HG03354 (cell line): ENCODE results near the gene ADGRG2.
A peak's percentile ranks its signal among the peaks of the same experiment; 100 is the strongest.
"Not testable (repeated sequence)": the region's sequence is repeated elsewhere in the genome, so short reads cannot be mapped to it uniquely, and the experiment has no call there.

ENCODE experiments used
- ATAC-seq: cut with Tn5 transposase; IDR thresholded peaks from one replicate; pipeline ENCODE4 v1.9.1; 2021; ENCODE audit warnings: mild to moderate bottlenecking; ENCODE audit not compliant: unreplicated experiment, poor library complexity, severe bottlenecking

ADGRG2 gene

DNA sequence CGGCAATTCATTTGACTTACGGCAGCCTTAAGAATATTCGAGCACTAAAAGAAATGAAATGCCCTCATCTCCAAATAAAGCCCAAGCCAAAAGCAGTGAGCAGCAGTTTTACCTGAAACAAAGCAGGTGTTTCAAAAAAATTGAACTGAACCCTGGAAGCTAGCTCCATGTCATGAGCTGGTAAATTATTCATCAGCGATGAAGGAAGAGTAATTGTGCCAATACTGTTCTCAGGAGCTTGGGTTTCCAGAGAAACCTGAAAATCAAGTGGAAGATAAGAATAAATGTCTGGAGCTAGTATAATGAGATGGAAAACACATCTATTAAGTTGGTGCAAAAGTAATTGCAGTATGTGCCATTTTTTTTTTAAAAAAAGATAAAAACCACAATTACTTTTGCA, 114.4 kb downstream of the ADGRG2 start:
- no peak for ATAC-seq

DNA sequence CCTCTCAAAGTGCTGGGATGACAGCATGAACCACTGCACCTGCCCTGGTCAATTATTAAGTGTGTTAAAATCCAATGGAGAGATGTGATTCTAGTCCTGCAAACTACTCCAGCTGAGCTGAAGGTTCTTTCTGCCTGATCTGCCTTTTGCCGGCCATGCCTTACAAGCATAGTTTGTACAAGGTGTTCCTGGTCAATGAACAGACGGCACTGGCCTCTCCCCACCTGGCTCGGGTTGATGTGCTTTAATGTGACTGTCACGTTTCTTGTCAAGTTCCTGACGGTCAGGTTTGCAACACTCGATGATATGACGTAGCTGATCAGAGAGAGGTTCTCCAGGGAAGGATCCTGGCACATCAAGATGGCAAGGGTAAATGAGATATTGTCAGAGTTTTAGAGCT, 115.3 kb downstream of the ADGRG2 start:
- ATAC-seq: no peak

DNA sequence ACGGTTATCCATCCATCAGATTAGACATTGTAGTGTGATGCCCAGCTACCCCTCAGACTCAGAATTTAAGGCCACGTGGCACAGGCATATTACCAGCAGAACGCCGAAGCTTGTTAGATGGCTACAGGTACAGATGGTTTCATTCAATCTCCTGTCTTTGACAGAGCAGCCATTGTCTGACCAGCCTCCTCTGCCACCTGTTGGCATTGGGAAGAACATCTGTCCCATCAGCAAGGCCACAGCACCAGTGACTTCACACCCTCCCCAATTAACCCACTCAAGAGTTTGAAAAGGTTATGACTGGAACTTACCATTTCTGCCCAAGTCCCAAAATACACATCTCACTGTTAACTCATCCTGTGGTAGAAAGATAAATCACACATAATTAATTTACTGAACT, 116.4 kb downstream of the ADGRG2 start:
- ATAC-seq: no peak

DNA sequence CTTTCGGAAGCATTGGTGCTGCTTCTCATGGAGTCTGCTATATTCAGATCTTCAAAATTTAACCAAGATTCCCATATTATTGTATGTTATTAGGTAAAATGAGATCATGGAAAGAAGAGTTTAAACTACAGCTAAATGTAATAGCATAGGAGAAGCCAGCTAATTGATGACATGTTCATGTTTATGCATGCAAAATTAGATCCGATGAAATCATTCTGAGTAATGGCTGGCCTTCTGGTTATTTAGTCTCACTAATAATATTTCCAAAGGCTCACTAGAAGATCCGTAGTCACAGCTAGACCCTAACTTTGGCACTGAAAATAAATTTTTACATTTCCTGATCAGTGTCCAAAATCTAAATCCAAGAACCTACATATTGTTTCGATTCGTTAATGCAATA, 118.5 kb downstream of the ADGRG2 start:
- ATAC-seq: no peak

DNA sequence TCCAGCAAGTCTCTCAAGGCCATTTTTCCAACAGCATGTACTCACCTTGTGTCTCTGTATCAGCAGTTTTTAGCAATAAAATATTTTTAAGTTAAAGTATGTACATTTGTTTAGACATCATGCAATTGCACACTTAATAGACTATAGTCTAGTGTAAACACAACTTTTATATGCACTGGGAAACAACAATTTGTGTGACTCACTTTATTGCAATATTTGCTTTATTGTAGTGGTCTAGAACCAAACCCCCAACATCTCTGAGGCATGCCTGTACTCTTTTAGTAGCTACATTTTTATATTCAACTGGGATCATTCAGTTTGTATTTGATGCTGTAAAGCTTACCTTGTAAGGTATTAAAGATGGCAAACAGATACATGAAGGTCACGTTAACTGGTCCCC, 123.6 kb downstream of the ADGRG2 start:
- no peak for ATAC-seq

DNA sequence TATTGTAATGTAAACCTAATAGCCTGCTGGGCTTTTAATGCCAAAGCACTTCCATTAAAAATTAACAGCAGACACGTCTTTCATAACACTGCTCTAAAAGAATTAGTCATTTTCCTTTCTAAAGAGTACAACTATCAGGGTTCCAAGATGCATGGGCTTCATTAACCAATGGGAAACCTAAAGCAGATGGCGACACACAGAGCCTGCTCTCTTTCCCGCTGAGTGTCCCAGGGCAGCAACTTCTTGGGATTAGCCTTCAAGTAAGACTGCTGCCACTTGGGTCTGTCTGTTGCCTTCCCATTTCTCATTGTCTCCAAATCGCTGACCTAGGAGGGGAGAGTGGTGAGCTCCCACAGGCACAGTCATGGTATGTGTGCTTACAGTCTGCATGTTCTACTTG, 124.4 kb downstream of the ADGRG2 start:
- ATAC-seq: no peak

DNA sequence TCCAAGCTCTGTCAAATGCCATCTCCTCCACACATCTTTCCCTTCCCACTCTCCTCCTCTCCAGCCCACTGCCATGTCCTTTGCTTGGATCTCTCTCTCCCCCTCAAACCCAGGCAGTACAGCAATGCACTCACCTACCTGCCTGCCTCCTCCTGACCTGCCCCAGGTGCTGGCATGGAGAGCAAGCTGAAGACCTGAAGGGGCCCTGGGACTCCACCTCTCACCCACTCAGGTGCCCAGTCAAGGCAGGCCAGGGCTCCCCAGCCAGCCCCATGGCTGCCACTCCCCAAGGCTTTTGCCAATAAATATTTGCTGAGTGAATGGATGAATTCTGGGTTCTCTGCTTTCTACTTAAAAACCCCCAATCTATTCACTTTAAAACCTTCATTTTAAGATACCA, 125.7 kb downstream of the ADGRG2 start:
- no peak for ATAC-seq

DNA sequence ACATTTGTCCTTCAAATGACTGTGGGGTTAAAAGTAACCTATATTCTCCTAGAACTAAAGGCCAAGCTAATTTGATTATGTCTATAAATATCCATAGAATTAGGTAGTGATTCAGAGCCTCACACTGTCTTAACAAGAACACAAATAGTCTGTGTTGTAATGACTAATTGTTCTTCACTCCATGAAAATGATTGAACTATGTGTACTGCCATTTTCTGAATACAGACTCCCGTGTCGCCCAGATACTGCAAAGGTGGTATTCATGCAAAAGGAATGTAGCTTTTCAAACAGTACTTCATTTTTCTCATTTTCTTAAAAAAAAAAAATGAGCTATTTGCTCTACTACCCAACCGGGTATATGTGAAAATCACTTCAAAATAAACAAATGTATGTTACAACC, 127.0 kb downstream of the ADGRG2 start:
- ATAC-seq: no peak

DNA sequence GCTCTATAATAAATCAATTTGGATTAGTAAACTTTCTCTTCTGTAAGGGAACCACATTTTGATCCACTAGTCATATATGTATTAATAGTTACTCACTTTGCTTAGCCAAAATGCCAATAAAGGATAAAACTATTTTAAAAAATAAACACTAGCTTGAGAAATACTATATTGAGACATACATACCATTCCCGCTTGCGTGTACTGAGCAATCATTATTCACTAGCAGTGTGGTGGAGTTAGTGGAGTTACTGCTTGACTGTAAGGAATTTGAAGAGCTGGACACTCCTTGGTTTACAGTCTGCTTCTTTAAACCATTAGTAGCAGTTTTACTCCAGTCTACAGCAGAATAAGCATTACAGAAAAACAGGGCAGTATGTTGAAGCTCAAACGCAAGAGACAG, 127.6 kb downstream of the ADGRG2 start:
- ATAC-seq: no peak

DNA sequence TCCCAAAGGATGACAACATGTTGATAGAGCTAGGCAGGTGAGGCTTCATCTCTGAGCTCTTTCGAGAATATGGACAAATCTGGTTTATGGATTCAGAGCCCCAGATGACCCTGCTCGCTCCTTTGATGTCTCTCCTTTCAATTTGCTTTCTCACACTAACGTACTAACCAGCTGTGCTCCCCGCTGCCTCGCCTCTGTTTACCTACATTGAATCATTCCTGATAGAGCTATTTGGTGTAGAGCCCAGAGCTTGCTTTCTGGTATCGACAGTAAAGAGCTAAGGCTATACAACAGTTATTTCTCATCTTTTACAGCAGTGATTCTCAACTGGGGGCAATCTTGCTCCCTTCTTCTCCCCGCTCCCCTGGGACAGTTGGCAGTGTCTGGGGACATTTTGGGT, 129.4 kb downstream of the ADGRG2 start:
- no peak for ATAC-seq

DNA sequence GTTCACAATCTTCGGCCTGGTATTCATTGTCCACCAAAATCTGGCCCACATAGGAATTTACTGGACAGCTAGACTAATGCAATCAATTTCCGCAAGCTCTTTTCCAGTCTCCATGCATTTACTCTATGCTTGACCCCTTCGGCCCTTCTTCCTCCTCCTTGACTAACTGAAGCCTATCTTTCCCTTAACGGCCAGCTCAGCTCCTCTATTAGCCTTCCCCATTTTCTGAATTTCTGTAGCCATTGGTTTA, 137.2 kb downstream of the ADGRG2 start:
- peak; percentile 1 for ATAC-seq

DNA sequence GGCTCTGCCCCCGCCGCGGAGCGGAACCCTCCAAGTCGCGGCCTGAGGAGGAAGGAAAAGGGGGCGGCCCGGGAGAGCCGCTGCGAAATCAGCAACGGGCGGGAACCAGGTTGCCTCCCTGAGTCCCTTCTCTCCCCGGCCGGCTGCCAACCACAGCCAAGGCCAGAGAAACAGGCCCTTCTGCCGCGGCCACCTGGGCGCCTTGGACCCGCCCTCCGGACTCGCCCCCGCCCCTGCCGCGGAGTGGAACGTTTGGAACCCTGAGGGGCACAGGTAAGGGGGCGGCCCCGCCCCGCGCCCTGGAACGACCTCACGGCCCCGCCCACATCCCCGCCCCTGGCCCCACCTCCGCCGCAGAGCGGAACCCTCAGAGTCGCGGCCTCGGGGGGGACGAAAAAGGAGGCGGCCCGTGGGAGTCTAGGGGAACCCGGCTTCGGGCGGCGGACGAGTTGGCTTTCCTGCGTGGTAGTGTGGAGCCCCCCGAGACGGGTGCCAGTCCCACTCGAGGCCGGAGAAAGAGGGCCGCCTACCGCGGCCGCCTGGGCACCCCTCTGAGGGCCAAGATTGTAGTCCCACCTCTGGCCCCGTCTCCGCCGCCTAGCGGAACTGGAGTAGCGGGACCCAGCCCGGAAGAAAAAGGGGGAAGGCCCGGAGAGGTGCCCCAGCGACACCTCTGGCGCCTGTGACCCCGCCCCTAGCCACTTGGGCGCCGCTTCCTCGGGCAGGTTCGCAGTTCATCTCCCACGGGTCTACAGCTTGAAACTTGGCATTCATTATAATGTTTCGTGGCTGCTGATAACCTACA, 137.7 kb downstream of the ADGRG2 start:
- ATAC-seq: peak; percentile 86

DNA sequence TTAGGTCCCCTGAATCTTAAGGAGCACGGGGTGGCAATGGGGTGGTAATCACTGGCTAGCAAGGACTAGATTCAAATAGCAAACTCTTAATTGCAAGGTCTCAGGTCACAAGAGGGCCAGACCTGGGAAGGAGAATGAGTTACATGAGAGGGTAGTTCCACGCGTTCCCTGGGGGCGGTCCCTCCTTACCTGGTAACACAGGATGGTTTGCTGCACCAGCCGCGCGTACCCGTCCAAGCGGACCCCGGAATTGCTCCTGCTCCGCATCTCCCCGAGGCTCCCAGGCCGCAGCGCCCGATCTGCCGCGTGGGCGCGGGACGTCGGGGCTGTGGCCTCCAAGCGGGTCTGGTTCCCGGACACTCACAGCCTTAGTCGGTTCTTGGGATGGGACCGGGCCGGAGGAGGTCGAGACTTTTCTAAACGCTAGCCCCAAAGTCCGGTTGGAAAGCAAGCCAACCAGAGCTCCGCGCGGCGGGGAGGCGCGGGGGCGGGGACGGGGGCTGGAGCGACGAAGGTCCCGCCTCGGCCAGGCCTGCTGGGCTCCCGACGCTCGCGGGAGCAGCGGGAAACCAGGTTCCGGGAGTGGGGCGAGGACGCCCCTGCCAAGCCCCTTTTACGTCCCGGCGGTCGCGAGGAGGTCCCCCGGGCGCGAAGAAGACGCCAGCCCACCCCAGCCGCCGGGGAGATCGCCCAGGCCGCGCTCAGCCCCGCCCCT, 138.4 kb downstream of the ADGRG2 start, which contains the start of gene PHKA2:
Gene PHKA2 (minus strand): TSS at position 449 of the 715 bp plus-strand sequence. CDS start 182 bp downstream, at position 267.
- peak; percentile 50 for ATAC-seq

DNA sequence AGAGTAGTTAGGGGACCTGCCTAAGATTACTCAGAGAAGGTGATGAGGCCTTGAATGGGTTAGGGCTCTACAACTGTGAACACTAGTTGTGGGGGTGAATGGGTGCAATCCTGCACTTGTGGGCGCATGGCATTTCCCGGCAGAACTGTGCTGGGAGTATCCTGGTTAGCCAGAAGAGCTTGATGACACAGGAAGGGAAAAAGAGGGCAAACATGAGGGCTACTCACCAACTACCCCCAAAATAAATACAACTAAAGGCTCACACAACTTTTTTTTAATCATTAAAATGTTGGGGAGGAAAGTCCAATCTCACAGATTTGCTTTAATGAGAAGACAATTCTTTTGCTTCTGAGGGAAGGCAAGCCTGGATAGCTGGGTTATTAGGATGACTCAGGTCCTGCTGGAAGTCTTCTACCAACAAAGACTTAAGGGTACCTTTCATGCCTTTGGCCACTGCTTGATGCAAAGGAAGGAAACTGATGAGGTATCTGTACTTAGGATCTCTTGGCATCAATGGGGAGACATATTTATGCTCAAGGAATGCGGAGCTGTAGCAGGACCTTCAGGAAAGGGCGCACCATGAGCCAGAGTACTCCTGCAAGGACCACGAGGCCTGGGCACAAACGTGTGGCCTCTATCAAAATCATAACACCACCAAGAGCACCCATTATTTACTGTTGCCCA, 141.0 kb downstream of the ADGRG2 start:
- no peak for ATAC-seq

DNA sequence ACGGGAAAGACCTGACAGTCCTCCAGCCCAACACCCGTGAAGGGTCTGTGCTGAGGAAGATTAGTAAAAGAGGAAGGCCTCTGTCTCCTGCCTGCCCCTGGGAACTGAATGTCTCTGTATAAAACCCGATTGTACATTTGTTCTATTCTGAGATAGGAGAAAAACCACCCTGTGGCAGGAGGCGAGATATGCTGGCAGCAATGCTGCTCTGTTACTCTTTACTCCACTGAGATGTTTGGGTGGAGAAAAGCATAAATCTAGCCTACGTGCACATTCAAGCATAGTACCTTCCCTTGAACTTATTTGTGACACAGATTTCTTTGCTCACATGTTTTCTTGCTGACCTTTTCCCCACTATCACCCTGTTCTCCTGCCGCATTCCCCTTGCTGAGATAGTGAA, 142.0 kb downstream of the ADGRG2 start:
- ATAC-seq: not testable (repeated sequence)

DNA sequence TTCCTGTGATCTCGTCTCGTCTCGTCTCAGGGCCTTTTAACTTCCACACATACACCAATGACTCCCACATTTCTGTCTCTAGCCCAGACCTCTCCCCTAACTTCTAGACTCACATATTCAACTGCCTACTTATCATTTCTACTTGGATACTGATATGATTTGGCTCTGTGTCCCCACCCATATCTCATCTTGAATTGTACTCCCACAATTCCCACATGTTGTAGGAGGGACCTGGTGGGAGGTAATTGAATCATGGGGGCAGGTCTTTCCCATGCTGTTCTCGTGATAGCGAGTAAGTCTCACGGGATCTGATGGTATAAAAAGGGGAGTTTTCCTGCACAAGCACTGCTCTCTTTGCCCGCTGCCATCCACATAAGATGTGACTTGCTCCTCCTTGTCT, 147.3 kb downstream of the ADGRG2 start:
- ATAC-seq: no peak

DNA sequence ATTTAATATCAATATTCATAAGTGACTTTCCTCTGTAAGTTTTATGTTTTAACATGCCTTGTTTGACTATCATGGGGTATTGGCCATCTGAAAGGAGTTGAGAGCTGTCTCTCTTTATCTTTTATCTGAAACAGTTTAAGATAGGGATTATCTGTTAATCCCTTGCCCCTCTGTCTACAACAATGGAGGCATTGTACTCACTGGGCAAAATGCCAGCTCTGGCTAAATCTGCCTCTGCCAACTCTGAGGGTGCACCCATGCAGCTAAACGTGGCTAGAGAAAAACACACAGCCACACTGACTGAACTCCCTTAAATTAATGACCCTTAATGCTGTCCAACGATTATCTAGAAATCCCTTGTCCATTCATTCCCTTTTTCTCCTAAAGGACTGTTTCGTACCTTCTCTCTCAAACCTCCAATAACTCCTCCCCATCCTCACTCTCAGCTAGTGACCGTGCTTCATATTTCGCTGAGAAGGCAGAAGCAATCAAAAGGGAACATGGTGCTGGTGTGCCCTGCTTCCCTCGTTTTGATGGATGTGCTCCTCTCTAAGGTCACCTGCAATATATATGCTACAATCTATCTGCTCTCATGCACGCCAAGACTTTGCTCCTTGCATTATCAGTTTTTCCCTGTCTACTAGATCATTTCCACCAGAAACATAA, 148.6 kb downstream of the ADGRG2 start:
- no peak for ATAC-seq

DNA sequence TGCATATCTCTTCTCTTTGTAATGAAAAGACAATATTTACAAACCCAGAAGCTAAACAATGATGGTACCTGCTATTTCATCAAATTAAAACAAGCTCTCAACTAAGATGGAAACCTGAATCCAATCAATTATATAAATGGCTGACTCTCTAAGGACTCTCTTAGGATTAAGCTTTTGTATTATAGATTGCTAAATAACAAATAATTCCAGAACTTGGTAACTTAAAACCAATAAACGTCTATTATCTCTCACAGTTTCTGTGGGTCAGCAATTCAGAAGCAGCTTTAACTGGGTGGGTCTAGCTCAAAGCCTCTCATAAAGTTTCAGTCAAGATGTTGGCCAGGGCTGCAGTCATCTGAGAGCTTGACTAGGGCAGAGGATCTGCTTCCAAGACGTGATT, 150.8 kb downstream of the ADGRG2 start:
- no peak for ATAC-seq

DNA sequence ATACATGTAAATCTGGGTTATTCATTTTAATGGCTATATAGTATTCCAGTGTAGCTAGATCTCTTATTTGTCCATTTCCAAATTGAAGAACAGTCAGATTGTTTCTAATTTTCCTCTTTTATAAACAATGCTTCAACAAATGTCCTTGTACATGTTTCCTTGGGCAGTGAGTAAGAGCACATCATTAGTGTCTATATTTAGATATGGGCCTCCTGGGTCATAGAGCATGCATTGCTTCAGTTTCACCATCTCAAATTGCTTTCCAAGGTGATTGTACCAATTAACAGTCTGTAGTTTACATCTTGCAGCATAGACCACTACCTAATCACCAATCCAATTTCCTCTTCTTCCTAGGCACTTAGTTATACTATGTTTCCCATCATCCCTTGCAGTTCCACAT, 151.8 kb downstream of the ADGRG2 start:
- no peak for ATAC-seq

DNA sequence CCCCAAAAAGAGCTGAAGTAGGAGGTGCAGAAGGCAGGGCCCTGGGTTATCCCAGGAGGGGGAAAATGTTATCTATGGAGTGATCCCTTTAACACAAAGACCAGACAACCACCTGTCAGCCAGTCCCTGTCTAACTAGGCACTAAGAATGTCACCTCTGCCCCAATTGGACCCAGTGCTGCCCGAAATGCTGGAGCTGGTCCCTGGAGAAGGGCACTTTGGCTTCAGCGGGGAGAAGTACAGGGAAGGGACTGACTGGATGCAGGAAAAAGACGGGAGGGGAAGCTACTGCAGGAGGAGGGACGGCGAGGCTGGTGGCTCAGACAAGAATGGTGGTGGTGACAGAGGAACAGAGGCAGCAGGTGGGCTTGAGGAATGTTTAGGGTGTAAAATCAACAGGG, 155.6 kb downstream of the ADGRG2 start:
- ATAC-seq: no peak

DNA sequence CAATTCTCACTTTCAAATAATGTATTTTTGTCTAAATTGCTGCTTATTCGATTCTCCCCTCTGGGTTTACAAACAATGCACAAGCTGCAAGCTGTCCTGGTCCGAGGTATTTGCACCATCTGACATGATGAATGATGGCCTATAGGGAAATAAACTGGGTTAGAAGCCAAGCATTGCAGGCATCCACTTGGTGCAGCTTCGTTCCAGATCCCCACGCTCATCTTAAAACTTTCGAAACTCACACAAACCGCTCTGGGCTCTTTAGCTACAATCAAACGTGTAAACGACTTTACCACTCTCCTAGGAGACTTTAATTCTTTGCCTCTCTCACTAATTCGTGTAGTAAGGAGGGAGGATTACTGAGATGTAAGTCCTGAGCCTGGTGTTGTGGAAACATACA, 157.4 kb downstream of the ADGRG2 start:
- no peak for ATAC-seq
